Measurements from ENCODE around the gene PDF. TPM values are rescaled to one million over a fixed set of nuclear protein-coding genes. Genes with fewer than 3 reads are reported as not detected.
"Not testable (repeated sequence)": the region's sequence is repeated elsewhere in the genome, so short reads cannot be mapped to it uniquely, and the experiment has no call there.

The PDF gene, protein sequence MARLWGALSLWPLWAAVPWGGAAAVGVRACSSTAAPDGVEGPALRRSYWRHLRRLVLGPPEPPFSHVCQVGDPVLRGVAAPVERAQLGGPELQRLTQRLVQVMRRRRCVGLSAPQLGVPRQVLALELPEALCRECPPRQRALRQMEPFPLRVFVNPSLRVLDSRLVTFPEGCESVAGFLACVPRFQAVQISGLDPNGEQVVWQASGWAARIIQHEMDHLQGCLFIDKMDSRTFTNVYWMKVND
- total RNA-seq = 9.2 and 12.1 TPM in 2 replicates

DNA sequence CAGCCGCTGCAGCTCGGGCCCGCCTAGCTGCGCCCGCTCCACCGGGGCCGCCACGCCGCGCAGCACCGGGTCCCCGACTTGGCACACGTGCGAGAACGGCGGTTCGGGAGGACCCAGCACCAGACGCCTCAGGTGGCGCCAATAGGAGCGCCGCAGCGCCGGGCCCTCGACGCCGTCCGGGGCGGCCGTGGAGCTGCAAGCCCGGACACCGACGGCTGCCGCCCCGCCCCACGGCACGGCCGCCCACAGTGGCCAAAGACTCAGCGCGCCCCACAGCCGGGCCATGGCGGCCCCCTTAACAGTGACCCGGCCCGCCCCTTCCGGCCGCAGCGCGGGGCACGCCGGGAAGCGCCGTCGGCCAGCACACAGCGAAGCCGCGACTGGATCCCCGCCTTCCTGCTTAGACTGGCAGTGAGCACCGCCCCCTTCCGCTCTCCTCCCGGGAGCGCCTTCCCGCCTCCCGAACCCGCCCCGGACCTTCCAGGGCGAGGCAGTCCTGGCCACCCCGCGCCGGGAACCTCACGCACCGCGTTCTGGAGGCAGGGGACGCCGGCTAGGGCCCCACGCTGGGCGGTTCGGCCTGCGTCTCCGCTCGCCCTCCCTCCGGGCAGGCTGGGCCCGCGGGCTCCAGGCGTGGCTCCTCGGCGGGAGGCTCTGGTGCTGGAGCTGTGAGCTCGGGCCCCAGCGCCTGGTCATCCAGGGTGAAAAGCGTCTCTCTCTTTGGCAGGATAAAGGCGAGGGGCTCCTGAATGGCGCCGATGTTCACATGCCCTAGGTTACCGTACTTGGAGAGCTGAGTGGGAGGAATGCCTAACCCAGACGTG is at the start of gene PDF:
TSS of gene PDF (minus strand) at position 303 of the 824 bp plus-strand sequence. CDS start at position 285, 18 bp downstream.
- peak; percentile 94 to 95 for DNase-seq (ENCODE audit: low read depth in 2 of 2)

DNA sequence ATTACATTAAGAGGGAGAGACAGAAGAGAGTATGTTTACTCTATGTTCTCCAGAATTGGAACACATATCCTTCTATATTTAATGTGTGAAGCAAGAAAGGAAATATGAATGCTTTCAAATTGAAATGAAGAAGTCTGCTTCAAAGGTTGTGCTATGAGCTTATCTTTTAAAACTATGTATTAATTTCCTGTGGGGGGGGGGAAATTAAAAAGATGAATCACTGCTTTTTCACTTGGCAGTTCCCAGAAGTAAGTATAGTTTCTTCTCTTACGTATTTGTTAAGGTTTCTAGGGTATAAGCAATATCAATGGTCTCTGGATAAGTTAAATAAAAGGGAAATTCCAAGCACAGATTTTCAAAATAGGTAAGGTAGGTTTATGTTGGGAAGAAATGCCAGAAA is 48.4 kb upstream of the PDF start:
- peak in 1 of 2 donors; percentile 71 for DNase-seq (ENCODE audit: low read depth in 2 of 2)

DNA sequence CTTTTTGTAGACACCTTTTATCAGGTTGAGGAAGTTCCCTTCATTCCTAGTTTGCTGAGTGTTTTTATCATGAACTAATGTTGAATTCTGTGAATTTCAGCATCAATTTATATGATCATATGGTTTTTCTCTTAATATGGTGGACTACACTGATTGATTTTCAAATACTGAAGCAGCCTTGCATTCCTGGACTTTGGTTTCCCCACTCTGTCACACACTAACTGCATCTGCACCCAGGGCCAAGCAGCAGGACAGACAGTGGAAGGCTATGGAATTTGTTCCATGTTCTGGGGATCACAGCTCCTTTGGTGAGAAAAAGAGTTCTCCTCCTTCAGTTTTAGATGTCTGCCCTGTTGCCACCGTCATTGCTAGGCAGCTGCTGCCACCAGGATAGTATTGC is 47.6 kb upstream of the PDF start:
- DNase-seq (ENCODE audit: low read depth in 2 of 2) = no peak

DNA sequence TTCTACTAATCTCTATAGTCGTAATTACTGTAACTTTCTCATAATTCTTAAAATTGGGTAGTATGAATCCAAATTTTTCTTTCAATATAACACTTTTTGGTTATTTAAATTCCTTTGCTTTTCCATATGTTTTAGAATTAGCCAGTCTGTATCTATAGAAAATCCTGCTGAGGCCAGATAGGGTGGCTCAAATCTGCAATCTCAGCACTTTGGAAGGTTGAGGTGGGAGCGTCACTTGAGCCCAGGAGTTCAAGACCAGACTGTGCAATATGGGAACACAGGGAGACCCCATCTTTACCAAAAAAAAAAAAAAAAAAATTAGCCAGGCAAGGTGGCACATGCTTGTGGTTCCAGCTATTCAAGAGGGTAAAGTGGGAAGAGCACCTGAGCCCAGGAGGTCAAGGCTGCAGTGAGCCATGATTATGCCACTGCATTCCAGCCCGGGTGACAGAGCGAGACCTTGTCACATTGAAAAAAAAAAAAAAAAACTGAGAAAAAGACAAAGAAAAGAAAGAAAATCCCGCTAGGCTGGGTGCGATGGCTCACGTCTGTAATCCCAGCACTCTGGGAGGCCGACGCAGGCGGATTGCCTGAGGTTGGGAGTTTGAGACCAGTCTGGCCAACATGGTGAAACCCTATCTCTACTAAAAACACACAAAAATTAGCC is 46.1 kb upstream of the PDF start:
- DNase-seq (ENCODE audit: low read depth in 2 of 2) = no peak

DNA sequence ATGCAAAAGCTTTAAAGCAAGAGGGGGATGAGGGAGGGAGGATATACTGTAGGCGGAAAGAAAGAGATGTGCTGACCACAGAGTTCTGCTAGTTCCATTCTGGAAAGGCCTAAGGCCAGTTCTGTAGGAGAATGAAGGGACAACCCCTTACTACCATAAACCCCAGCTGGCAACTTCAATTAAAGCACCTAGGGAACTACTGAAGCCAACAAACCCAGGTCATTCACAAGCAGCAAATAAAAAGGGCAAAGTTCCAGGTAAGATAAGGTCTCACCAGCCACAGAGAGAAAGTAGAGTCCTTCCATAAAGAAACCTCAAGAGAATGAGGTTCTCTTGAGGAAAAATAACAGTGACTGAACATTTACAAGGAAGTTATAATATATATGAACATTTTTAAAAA is 42.6 kb upstream of the PDF start:
- DNase-seq (ENCODE audit: low read depth in 2 of 2) = no peak

DNA sequence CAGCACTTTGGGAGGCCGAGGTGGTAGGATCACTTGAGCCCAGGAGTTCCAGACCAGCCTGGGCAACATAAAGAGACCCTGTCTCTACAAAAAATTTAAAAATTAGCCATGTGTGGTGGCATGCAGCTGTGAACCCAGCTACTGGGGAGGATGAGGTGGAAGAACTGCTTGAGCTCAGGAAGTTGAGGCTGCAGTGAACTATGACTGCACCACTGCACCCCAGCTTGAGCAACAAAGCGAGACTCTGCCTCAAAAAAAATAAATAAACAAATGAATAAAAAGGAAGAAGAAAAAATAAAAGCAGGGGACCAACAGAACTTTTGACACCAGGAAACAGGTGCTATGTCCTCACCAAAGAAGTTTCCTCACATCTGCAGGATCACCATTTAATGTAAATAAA is 41.2 kb upstream of the PDF start:
- peak in 1 of 2 donors; percentile 29 for DNase-seq (ENCODE audit: low read depth in 2 of 2)

DNA sequence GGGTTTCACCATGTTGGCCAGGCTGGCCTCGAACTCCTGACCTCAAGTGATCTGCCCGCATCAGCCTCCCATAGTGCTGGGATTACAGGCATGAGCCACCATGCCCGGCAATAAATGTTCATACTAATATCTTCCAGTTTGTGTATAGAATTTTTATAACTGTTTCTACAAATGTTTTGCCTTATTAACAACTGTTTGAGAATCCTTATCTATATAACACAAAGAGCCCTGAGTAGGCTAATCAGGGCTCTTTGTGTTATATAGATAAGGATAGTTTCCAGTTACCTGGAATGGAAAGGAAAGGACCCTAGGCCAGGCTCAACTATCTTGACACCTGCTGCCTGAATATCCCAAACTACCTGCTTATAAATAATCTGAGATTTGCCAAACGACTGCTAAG is 38.5 kb upstream of the PDF start:
- no peak for DNase-seq (ENCODE audit: low read depth in 2 of 2)

DNA sequence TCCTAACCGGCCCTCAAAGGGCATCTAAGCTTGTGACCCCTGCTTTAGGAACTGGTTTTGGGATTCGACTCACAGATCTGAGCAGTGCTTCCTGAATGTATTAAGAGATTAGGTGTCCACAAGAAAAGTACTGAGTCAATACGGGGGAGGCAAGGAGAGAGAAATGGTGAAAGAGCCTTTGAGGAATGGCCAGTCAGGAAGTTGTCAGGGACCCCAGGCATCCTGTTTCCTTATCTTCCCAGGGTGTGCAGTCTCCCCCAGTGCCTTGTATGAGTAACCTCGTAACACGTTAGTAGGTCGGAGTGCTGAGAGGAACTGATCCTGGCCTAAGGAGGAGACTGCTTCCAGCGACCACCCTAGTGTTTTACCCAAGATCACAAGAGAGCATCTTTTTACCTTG is 37.6 kb upstream of the PDF start:
- DNase-seq (ENCODE audit: low read depth in 2 of 2) = peak in 1 of 2 donors; percentile 33

DNA sequence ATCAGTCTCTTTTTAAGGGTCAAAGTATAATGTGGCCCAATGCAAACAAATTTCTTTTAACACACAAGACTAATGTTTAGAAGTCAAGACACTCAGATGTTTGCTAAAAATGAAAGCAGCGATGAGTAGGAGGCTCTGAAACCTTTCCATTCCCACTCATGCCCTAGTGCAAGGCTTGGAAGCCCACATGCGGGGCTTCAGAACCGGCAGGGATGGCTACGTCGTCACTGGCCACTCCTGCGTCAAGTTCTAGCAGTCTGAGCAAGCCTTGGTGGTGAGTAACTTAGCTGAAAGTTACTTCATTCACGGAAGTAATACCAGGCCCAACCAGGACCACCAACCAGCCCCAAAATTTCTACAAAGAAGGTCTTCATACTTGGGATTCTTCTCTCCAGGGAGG is 36.0 kb upstream of the PDF start:
- no peak for DNase-seq (ENCODE audit: low read depth in 2 of 2)

DNA sequence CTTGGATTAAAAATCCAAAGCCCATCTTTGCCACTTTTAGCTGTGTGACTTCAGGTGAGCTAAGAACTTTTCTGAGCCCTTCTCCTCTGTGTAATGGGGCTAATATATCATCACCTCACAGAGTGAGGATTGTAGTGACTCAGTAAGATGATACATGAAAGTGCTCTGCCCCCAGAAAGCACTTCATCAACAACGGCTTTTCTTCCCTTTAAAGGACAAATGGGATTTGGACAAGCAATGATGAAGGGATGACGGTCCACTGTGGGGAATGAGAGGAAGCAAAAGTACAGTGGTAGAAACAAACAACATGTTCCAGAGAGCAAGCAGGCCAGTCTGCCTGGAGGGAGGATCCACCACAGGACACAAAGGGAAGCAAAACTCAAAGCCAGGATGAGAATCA is 35.5 kb upstream of the PDF start:
- no peak for DNase-seq (ENCODE audit: low read depth in 2 of 2)

DNA sequence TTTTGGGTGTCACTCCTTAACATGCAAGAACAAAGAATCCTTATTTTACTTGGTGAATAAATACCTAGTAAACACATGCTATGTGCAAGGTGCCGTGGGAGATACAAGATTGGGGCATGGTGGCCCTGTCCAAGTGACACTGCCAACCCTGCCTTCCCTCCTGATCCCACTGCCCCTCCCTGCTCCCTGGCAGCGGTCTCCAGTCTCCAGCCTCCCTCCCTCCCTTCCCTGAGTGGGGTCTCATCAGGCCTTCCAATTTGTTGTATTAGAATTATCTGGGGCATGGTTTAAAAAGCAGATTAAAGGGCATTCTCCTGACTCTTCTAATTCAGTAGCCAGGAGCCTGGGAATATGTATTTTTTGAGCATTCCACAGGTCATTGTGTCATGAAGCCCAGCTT is 33.7 kb upstream of the PDF start:
- DNase-seq (ENCODE audit: low read depth in 2 of 2) = no peak

DNA sequence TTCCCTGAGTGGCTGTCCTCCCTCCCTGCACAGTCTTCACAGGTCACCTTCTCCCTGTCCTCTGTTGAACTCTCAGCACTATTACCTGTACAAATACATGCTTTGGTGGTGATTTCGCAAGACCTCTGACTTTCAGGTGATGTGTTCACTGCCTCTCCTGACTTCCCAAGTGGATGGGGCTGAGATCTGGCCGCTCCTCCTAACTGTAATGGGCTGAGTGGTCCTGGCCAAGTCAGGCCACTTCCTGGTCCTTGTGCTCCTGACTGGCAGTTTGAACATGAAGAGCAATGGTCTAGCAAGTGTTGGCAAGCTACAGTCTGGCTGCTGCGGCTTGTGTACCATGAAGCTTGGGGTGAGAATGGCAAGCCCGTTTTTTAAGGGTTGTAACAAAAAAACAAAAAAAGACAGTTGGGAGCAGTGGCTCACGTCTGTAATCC is 32.9 kb upstream of the PDF start:
- DNase-seq (ENCODE audit: low read depth in 2 of 2) = no peak

DNA sequence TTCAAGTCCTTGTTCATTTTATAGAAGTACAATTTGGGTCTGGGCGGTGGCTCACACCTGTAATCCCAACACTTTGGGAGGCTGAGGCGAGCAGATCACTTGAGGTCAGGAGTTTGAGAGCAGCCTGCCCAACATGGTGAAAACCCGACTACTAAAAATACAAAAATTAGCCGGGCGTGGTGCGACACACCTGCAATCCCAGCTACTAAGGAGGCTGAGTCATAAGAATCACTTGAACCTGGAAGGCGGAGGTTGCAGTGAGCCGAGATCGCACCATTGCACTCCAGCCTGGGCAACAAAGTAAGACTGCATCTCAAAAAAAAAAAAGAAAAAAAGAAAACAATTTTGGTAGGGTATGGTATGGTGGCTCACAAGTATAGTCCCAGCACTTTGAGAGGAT is 29.7 kb upstream of the PDF start:
- not testable (repeated sequence) for DNase-seq (ENCODE audit: low read depth in 2 of 2)

DNA sequence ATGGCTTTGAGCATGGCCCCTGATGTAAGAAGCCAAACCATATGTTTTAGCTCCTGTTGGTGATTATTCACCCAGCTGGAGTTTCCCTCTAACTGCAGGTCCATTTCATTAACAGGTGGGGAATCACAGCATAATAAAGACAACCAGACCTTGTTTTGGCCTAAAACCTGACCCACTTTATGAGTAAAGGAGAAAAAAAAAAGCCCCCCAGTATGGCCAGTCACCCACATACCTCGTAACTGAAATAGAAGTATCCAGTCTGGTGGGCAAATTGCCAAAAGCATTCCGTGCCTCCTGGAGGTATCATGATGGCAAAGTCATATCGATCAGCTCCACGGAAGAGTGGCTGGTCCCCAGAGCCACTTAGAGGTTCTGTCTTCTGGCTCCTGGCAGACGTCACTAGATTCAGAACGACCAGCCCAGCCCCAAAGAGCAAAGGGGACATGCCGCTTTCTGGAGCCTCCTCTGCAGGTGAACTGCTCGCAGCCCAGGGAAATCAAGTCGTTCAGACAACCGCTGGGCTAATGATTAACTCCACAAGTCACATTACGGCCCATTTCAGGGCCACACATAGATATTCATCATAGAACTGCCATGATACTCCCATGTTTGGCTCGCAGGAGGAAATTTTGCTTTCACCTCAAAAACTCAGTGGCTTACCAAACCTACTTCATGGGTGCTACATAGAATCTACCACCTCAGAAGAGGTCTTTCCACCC is 21.1 kb upstream of the PDF start, which contains the start of gene TMED6:
TSS of gene TMED6 (minus strand) at position 478 of the 719 bp plus-strand sequence. CDS start at position 445, 33 bp downstream.
- no peak for DNase-seq (ENCODE audit: low read depth in 2 of 2)

DNA sequence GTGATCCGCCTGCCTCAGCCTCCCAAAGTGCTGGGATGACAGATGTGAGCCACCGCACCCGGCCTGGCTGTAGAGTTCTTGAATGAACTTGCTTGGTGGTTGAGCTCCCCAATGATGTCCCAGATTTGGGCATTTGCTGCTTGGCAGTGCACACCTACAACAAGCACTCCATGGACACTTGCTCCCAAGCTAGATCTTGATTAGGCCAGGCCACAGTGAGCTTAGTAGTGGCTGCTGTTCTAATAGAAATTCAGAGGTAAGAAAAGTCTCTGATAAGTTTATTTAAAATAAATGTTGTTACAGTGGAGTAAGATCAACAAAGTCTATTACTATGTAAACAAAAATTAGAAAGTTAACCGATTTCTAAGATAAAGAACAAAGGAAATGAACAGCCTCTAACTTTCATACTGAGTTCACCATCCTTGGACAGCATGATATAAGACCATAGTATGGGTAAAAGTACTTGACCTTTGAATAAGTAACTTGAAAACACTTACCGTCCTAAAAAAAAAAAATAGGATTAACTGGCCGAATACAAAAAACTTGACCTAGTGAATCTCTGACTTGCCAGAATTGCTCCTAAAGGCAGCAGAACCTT is 20.2 kb upstream of the PDF start:
- DNase-seq (ENCODE audit: low read depth in 2 of 2) = no peak

DNA sequence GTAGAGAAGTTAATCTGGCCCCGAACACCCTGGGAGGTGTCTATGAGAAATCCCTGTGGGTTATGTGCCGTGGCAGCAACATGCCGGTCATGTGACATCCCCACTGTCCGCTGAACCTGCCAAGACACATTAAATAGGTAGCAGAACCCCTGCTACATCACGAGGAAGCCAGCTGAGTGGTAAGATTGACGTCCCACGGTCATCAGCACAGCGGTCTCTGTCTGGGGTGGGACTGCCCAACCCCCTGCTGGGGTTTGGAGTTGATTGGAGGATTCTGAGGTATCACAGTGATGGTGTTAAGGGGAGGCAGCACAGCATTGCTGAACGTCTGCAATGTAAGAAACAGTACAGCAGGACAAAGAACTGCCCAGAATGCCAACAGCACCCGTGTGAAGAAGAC is 19.1 kb upstream of the PDF start:
- DNase-seq (ENCODE audit: low read depth in 2 of 2) = no peak

DNA sequence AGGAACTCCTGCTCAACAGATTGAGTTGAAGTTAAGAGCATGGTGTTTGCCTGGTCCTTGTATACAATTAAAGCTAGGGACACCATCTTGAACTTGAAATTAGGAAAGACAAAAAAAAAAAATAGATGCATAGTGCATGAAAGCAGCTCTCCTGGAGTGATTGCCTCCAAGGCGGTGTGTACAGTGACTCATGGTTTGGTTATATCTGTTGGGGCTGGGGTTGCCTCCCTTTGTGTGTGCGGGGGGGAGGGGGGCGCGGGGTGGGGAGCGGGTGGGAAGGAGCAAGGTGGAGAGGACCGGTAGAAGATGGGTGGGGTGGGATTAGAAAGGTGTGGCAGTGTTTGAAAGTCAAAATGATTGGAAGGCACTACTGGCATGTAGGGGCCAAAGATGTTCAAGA is 17.8 kb upstream of the PDF start:
- DNase-seq (ENCODE audit: low read depth in 2 of 2) = no peak

DNA sequence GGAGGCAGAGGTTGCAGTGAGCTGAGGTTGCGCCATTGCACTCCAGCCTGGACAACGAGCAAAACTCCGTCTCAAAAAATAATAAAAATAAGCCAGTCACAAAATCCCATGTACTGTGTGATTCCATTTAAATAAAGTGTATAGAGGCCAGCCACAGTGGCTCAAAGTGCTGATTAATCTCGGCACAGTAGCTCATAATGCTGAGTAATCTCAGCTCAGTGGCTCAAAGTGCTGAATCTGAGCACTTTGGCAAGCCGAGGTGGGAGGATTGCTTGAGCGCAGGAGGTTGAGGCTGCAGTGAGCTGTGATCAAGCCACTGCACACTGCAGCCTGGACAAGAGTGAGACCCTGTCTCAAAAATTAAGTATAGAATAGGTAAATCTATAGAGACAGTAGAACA is 16.3 kb upstream of the PDF start:
- no peak for DNase-seq (ENCODE audit: low read depth in 2 of 2)

DNA sequence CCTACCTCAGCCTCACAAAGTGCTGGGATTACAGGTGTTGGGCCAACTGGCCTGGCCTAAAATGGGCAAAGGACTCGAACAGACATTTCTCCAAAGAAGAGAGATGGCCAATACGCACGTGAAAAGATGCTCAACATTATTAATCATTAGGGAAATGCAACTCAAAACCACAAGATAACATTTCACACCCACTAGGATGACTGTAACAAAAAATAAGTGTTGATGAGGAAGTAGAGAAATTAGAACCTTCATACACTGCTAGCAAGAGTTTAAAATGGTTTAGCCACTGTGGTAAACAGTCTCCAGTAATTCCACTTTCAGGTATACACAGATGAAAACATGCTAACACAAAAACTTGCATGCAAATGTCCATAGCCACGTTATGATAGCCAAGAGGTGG is 15.5 kb upstream of the PDF start:
- no peak for DNase-seq (ENCODE audit: low read depth in 2 of 2)

DNA sequence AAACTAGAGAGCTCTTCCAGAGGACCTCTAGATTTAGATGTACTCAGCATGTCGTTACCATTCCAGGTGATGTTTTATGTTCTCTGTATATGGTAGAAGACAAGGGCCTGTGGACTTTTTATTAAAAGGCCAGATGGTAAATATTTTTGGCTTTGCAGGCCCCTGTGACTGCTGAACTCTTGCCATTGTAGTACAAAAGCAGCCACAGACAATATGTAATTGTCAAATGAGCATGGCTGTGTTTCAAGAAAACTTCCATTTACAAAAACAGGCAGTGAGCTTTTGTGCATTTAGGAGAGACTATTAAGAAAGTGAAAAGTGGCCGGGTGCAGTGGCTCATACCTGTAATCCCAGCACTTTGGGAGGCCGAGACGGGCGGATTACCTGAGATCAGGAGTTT is 13.8 kb upstream of the PDF start:
- DNase-seq (ENCODE audit: low read depth in 2 of 2) = no peak

DNA sequence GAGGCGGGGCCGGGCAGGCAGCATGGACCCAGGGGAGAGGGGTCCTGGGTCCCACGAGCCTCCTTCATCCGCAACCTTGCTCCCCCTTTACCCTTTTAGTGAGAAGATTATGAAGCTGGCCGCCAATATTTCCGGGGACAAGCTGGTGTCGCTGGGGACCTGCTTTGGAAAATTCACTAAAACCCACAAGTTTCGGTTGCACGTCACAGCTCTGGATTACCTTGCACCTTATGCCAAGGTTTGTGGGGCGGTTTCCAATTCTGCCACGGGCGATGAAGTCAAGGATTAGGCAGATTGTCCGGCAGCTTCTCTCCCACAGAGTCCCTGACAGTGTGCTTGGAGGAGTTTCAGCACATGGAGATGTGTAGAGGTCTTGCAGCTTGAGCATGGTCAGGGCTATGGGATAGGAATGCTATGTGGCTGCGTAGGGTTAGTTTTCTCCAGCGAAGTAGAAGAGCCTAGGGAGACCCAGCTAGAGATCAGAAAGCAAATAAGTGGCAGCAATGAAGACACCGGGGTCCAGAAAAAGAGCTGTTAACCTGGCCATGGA is 9.8 kb upstream of the PDF start:
- peak; percentile 12 to 13 for DNase-seq (ENCODE audit: low read depth in 2 of 2)

Data from lung microvascular endothelial cell (primary cell).